Measurements from ENCODE around the gene ITPK1.
A peak's percentile ranks its signal among the peaks of the same experiment; 100 is the strongest.

Gene ITPK1

DNA sequence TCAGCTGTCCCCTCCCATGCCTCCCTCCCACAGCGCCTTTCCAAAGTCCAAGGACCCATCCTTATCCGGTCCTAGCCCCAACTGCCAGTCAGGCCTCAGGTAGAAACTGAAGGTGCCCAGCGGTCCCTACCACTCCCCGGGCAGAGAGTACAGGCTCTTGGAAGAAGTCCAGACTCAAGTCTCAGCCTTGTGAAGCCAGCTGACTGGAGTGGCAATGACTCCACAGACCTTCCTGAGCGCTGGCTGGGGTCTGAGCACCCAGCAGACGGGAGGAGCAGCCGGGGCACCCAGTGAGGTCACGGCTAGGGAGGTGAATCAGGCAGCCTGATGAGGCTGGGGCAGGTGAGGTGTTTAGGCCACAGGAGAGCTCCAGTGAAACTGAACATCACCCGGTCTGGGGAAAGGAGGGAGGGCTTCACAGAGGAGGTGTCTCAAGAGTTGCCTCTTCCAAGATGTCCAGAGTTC is 60.0 kb downstream of the ITPK1 start:
- peaks cover 0 to 3% of the 10 kb centered on the region in 2 donors for H3K36me3 ChIP-seq (ENCODE audit: control insufficient read depth in 1 of 2, insufficient read depth in 2 of 2, low read length in 2 of 2)
- no peaks in the 10 kb centered on the region for H3K27me3 ChIP-seq (ENCODE audit: low read depth, low read length)
- H3K9me3 ChIP-seq (ENCODE audit: control insufficient read depth in 1 of 2, low read length in 2 of 2) = no peaks in the 10 kb centered on the region
- H3K4me1 ChIP-seq (ENCODE audit: control insufficient read depth in 1 of 2, insufficient read depth in 2 of 2, low read length in 2 of 2) = peaks cover 27 to 47% of the 10 kb centered on the region in 2 donors
- peak overlapping the region; percentile 32 for H3K27ac ChIP-seq (ENCODE audit: low read length)
- H3K4me3 ChIP-seq (ENCODE audit: low read depth in 1 of 2, low read length in 2 of 2) = no peak overlapping the region

DNA sequence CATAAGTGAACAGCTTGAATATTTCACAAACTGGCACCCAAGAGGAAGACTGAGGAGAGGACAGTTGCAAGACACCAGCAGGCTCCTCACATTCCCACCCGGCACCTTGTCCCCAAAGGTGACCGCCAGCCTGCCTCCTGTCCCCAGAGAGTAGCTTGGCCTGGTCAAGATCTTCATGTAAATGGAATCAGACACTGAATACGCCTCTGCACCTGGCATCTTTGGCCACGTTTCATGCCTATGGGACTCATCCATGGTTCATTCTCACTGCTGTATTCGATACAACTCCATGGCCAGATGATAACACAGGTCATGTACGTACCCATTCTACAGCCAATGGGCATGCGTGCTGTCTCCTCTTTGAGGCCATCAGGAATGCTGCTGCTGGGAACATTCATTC is 60.8 kb downstream of the ITPK1 start:
- H3K27me3 ChIP-seq (ENCODE audit: low read depth, low read length) = no peaks in the 10 kb centered on the region
- H3K9me3 ChIP-seq (ENCODE audit: control insufficient read depth in 1 of 2, low read length in 2 of 2) = no peaks in the 10 kb centered on the region
- H3K36me3 ChIP-seq (ENCODE audit: control insufficient read depth in 1 of 2, insufficient read depth in 2 of 2, low read length in 2 of 2) = peaks cover 0 to 3% of the 10 kb centered on the region in 2 donors
- H3K4me1 ChIP-seq (ENCODE audit: control insufficient read depth in 1 of 2, insufficient read depth in 2 of 2, low read length in 2 of 2) = peaks cover 28 to 47% of the 10 kb centered on the region in 2 donors
- peak overlapping the region; percentile 34 for H3K27ac ChIP-seq (ENCODE audit: low read length)
- H3K4me3 ChIP-seq (ENCODE audit: low read depth in 1 of 2, low read length in 2 of 2) = no peak overlapping the region

DNA sequence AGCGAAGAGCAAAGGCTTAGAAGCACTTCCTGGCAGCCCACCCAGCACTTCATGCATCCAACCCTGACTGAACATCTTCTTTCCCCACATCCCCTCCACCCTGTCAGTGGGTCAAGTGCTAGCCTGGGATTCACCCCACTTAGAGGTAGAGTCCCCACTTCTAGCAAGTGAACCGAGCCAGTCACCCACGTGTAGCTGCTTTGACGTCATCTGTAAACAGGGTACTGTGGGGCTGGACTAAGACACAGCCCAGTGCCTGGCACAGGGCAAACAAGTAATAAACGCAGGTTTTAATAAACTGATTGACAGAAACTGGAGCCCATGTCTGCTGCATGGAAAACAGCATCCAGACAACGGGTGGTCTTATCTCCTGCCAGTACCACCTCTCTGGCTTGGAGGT is 61.7 kb downstream of the ITPK1 start:
- Histone ChIP-seq H3K27ac (ENCODE audit: low read length) (peak overlapping the region; percentile 34), H3K27me3 (ENCODE audit: low read depth, low read length) (no peaks in the 10 kb centered on the region), H3K4me1 (ENCODE audit: control insufficient read depth in 1 of 2, insufficient read depth in 2 of 2, low read length in 2 of 2) (peaks cover 36 to 55% of the 10 kb centered on the region in 2 donors), H3K9me3 (ENCODE audit: control insufficient read depth in 1 of 2, low read length in 2 of 2) (no peaks in the 10 kb centered on the region), H3K4me3 (ENCODE audit: low read depth in 1 of 2, low read length in 2 of 2) (no peak overlapping the region), H3K36me3 (ENCODE audit: control insufficient read depth in 1 of 2, insufficient read depth in 2 of 2, low read length in 2 of 2) (peaks cover 0 to 3% of the 10 kb centered on the region in 2 donors)

DNA sequence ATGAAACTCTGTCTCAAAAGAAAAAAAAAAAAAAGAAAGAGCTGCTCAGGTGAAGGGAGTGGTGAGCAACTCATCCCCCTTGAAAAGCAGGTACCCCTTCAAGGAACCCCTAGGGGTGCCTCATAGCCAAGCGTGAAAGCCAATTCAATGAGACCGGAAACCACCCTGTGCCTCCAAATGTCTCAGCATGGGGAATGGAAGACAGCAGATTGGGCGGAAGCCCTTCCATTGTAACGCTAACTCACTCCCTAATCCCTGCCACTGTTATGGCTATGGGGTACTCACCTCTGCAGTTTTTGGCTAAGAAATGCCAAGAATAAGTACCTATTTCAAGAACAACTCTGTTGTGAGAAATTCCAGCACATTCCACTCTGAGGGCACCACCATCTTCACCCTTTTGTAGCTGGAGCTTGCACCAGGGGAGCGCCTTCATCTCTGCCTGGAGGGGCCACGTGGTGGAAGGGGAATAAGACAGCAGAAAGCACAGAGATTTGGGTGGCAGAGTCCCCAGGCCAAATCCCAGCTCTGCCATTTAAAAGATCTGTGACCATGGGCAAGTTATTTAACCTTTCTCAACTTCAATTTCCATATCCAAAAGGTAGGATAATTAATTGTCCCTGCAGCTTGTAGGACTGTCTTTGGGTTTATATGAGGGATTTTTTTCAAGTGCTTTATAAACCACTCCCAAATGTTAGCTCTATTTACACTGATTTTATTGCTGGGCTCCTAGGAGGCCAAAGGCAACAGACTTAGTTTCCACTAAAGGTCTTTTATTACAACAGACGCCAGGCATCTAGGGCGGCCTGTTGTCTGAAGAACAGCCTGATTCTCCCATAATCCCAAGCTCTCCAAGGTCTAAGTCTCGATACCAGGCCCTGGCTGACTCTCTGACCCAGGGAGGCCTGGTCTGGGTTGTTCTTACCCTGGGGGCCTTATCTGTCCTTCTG is 63.9 kb downstream of the ITPK1 start:
- Histone ChIP-seq H3K9me3 (ENCODE audit: control insufficient read depth in 1 of 2, low read length in 2 of 2) (no peaks in the 10 kb centered on the region), H3K4me1 (ENCODE audit: control insufficient read depth in 1 of 2, insufficient read depth in 2 of 2, low read length in 2 of 2) (peaks cover 42 to 47% of the 10 kb centered on the region in 2 donors), H3K36me3 (ENCODE audit: control insufficient read depth in 1 of 2, insufficient read depth in 2 of 2, low read length in 2 of 2) (peaks cover 3 to 6% of the 10 kb centered on the region in 2 donors), H3K27ac (ENCODE audit: low read length) (peak overlapping the region; percentile 61), H3K27me3 (ENCODE audit: low read depth, low read length) (no peaks in the 10 kb centered on the region), H3K4me3 (ENCODE audit: low read depth in 1 of 2, low read length in 2 of 2) (no peak overlapping the region)

DNA sequence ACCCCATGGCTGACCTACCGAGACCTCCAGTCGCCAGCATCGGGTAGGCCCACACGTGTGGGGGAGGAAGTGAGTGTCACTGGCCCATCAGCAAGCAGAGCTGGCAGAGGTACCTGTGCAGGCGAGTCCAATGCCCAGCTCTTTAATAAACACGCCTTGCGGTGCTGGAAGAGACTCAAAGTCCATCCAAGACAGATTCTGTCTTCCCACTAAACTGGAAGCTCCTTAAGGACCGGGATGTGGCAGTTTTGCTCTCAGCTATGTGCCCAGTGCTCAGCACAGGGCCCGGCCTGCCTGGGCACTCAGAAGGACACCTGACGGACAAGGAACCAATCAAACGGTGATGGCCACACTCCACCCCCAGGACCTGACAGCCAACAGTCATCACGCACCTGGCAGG is 65.0 kb downstream of the ITPK1 start:
- peak overlapping the region; percentile 89 for H3K27ac ChIP-seq (ENCODE audit: low read length)
- no peak overlapping the region for H3K4me3 ChIP-seq (ENCODE audit: low read depth in 1 of 2, low read length in 2 of 2)
- H3K9me3 ChIP-seq (ENCODE audit: control insufficient read depth in 1 of 2, low read length in 2 of 2) = no peaks in the 10 kb centered on the region
- no peaks in the 10 kb centered on the region for H3K27me3 ChIP-seq (ENCODE audit: low read depth, low read length)
- peaks cover 44 to 45% of the 10 kb centered on the region in 2 donors for H3K4me1 ChIP-seq (ENCODE audit: control insufficient read depth in 1 of 2, insufficient read depth in 2 of 2, low read length in 2 of 2)
- H3K36me3 ChIP-seq (ENCODE audit: control insufficient read depth in 1 of 2, insufficient read depth in 2 of 2, low read length in 2 of 2) = peaks cover 3 to 6% of the 10 kb centered on the region in 2 donors

DNA sequence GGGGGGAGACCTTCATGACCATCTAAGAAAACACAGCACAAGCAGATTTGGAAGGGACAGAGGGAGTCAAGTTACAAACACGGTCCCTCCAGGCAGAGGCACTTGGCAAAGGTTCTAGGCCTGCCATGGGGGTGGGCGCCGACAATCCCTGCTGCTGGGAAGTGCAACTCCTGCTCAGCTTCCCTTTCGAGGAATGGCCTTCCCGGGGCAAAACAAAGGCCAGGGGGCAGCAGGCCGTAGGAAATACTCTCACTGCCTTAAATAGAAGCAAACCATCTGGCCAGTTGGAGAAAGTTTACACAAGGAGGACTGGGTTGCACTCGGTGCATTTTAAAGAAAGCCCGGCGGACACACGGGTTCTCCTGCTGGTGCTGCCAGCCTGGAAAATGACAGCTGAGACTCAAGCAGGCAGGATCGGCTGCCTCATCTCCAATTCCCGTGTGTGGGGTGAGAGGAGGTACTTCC is 65.8 kb downstream of the ITPK1 start:
- H3K27me3 ChIP-seq (ENCODE audit: low read depth, low read length) = no peaks in the 10 kb centered on the region
- H3K4me3 ChIP-seq (ENCODE audit: low read depth in 1 of 2, low read length in 2 of 2) = no peak overlapping the region
- H3K9me3 ChIP-seq (ENCODE audit: control insufficient read depth in 1 of 2, low read length in 2 of 2) = no peaks in the 10 kb centered on the region
- H3K27ac ChIP-seq (ENCODE audit: low read length) = peak overlapping the region; percentile 89
- H3K36me3 ChIP-seq (ENCODE audit: control insufficient read depth in 1 of 2, insufficient read depth in 2 of 2, low read length in 2 of 2) = peaks cover 3 to 6% of the 10 kb centered on the region in 2 donors
- peaks cover 44 to 51% of the 10 kb centered on the region in 2 donors for H3K4me1 ChIP-seq (ENCODE audit: control insufficient read depth in 1 of 2, insufficient read depth in 2 of 2, low read length in 2 of 2)

DNA sequence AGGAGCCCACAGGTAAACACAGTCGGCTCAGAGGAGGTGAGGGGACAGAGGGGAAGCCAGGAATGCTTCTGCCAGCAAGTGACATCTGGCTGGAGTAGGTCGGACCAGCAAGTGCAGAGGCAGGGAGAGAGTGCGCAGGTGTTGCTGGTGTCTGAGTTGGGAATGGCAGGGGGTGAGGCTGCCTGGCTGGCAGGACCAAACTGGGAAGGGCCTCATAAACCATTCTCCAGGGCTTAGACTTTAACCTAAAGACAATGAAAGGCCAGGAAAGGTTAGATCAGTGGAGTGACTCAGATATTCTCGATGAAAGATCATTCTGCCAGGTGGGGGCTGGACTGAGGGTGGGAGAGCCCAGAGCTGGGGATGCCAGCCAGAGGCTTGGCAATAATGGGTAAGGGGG is 66.4 kb downstream of the ITPK1 start:
- H3K27me3 ChIP-seq (ENCODE audit: low read depth, low read length) = no peaks in the 10 kb centered on the region
- H3K27ac ChIP-seq (ENCODE audit: low read length) = peak overlapping the region; percentile 89
- H3K4me3 ChIP-seq (ENCODE audit: low read depth in 1 of 2, low read length in 2 of 2) = no peak overlapping the region
- H3K36me3 ChIP-seq (ENCODE audit: control insufficient read depth in 1 of 2, insufficient read depth in 2 of 2, low read length in 2 of 2) = peaks cover 0 to 6% of the 10 kb centered on the region in 2 donors
- H3K4me1 ChIP-seq (ENCODE audit: control insufficient read depth in 1 of 2, insufficient read depth in 2 of 2, low read length in 2 of 2) = peaks cover 44 to 51% of the 10 kb centered on the region in 2 donors
- H3K9me3 ChIP-seq (ENCODE audit: control insufficient read depth in 1 of 2, low read length in 2 of 2) = no peaks in the 10 kb centered on the region

DNA sequence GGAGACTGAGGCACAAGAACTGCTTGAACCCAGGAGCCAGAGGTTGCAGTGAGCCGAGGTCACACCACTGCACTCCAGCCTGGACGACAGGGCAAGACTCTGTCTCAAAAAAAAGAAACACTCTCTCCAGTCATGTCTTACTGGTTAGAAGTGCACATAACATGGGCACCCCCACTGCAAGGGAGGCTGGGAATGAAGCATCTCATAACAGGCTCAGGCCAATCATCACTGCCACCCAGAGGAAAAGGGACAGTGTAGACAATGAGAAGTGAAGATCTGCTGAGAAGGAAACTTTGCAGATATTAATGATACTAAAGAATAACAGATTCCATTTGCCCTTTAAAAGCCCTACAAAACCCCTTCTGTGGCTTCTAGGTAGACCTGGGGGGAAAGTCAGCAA is 66.9 kb downstream of the ITPK1 start:
- Histone ChIP-seq H3K9me3 (ENCODE audit: control insufficient read depth in 1 of 2, low read length in 2 of 2) (no peaks in the 10 kb centered on the region), H3K27me3 (ENCODE audit: low read depth, low read length) (no peaks in the 10 kb centered on the region), H3K4me3 (ENCODE audit: low read depth in 1 of 2, low read length in 2 of 2) (no peak overlapping the region), H3K36me3 (ENCODE audit: control insufficient read depth in 1 of 2, insufficient read depth in 2 of 2, low read length in 2 of 2) (peaks cover 0 to 6% of the 10 kb centered on the region in 2 donors), H3K4me1 (ENCODE audit: control insufficient read depth in 1 of 2, insufficient read depth in 2 of 2, low read length in 2 of 2) (peaks cover 41 to 46% of the 10 kb centered on the region in 2 donors), H3K27ac (ENCODE audit: low read length) (peak overlapping the region; percentile 89)

DNA sequence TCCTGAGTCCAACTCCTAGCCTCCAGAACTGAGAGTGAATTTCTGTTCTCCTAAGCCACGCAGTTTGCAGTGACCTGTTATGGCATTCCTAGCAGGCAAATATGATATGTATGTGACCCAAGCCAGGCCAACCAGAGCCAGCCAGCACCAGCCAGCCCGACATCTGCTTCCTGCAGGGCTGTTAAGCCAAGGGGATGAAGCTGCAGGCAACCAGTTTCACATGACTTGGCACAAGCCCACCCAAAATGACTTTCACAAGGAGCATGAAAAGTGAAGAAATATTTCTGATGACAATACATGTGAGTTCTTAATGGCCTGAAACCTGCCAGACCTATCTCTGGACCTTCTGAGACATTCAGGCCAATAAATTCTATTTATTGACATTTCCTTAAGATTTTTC is 68.1 kb downstream of the ITPK1 start:
- H3K27me3 ChIP-seq (ENCODE audit: low read depth, low read length) = no peaks in the 10 kb centered on the region

DNA sequence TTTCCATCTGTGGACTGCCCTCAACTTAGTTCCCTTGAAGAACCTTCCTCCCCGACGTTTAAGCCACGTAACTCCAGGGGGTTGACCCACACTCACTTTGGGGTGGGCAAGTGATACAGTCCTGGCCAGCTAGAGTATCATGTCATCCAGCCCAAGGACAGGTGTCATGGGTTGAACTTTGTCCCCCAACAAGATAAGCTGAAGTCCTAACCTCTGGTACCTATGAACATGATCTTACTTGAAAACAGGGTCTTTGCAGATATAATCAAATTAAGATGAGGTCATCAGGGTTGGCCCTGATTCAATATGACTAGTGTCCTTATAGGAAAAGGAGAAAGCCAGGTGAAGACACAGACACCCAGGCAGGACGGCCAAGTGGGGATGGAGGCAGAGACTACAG is 68.6 kb downstream of the ITPK1 start:
- Histone ChIP-seq H3K36me3 (ENCODE audit: control insufficient read depth in 1 of 2, insufficient read depth in 2 of 2, low read length in 2 of 2) (peaks cover 0 to 6% of the 10 kb centered on the region in 2 donors), H3K4me1 (ENCODE audit: control insufficient read depth in 1 of 2, insufficient read depth in 2 of 2, low read length in 2 of 2) (peaks cover 35 to 50% of the 10 kb centered on the region in 2 donors), H3K4me3 (ENCODE audit: low read depth in 1 of 2, low read length in 2 of 2) (no peak overlapping the region), H3K27ac (ENCODE audit: low read length) (peak overlapping the region; percentile 33), H3K27me3 (ENCODE audit: low read depth, low read length) (no peaks in the 10 kb centered on the region), H3K9me3 (ENCODE audit: control insufficient read depth in 1 of 2, low read length in 2 of 2) (no peaks in the 10 kb centered on the region)

More for the DNA sequence above, 68.1 kb downstream of the ITPK1 start:
- Histone ChIP-seq H3K4me3 (ENCODE audit: low read depth in 1 of 2, low read length in 2 of 2) (no peak overlapping the region), H3K9me3 (ENCODE audit: control insufficient read depth in 1 of 2, low read length in 2 of 2) (no peaks in the 10 kb centered on the region), H3K36me3 (ENCODE audit: control insufficient read depth in 1 of 2, insufficient read depth in 2 of 2, low read length in 2 of 2) (peaks cover 0 to 6% of the 10 kb centered on the region in 2 donors), H3K4me1 (ENCODE audit: control insufficient read depth in 1 of 2, insufficient read depth in 2 of 2, low read length in 2 of 2) (peaks cover 35 to 46% of the 10 kb centered on the region in 2 donors), H3K27ac (ENCODE audit: low read length) (no peak overlapping the region)

DNA sequence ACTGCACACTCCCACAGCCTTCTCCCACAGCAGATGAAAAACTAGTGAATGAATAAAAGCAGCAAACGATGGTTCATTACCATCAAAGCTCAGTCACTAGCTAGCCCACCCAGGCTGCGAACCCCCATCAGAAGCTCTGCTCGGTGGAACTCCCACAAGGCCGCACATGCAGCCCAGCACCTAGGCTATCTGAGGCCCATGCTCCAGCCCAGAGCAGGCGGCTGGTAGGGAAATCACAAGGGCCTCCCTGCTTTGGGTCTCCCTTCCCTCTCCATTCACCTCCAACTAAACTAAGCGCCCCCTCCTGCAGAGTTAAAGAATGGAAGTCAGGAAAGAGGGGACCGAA is 69.0 kb downstream of the ITPK1 start:
- no peaks in the 10 kb centered on the region for H3K9me3 ChIP-seq (ENCODE audit: control insufficient read depth in 1 of 2, low read length in 2 of 2)
- H3K36me3 ChIP-seq (ENCODE audit: control insufficient read depth in 1 of 2, insufficient read depth in 2 of 2, low read length in 2 of 2) = peaks cover 0 to 6% of the 10 kb centered on the region in 2 donors
- no peak overlapping the region for H3K4me3 ChIP-seq (ENCODE audit: low read depth in 1 of 2, low read length in 2 of 2)
- no peaks in the 10 kb centered on the region for H3K27me3 ChIP-seq (ENCODE audit: low read depth, low read length)
- H3K27ac ChIP-seq (ENCODE audit: low read length) = peak overlapping the region; percentile 33
- H3K4me1 ChIP-seq (ENCODE audit: control insufficient read depth in 1 of 2, insufficient read depth in 2 of 2, low read length in 2 of 2) = peaks cover 37 to 51% of the 10 kb centered on the region in 2 donors

Data from muscle layer of duodenum (tissue), 2 donors.